Erythroblast (primary cell): ENCODE measurements around the gene FILIP1L.

Source experiments
- GATA1 ChIP-seq: IDR thresholded peaks from 2 replicates; pipeline ENCODE4 v1.6.1; 2011; ENCODE audit warnings: low read depth, mild to moderate bottlenecking, control low read depth, low read length, moderate library complexity
- POLR2A ChIP-seq: IDR thresholded peaks from 2 replicates; pipeline ENCODE4 v1.6.1; 2011; ENCODE audit warnings: mild to moderate bottlenecking, low read length

- TF ChIP-seq POLR2A (no peak), GATA1 (no peak)
Observed at GRCh38 chr3:99947356-99947755, 166.9 kb downstream of the FILIP1L start.
